ENCODE measurements around the gene GCN1.

GCN1 gene

DNA sequence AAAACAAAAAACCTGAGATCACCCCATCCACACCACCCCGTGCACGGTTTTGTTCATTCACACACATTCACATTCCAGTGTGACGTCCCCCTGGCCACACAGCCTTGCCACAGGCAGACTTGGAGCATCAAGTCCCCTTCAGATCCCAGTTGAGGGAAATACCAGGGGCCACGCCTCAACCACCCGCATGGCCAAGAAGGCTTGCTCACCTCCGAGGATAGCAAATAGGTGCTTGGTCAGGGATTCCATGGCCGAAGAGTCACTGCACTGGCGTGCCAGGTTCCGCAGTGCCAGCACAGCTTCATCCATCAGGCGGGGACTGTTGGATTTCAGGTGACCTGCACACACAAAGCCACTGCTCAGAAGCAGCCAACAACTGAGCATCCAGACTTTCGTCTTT is 19.0 kb downstream of the GCN1 start:
- no peak for DNase-seq (ENCODE audit: low spot score)

DNA sequence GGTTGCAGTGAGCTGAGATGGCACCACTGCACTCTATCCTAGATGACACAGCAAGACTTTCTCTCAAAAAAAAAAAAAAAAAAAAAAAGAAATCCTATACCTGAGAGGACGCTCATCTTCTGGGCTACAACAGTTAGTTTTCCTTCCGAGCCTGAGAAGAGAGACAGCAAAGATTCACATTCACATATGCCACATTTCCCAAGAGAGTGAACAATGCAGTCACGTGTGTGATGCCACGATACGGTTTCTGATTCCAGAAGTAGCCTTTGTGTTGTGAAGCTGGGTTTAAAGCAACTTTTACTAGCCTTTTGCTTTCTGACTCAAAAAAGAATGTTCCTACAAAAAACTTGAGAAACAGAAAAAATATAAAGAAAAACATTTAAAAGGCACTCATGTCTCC is 19.5 kb downstream of the GCN1 start:
- DNase-seq (ENCODE audit: low spot score), result no peak

DNA sequence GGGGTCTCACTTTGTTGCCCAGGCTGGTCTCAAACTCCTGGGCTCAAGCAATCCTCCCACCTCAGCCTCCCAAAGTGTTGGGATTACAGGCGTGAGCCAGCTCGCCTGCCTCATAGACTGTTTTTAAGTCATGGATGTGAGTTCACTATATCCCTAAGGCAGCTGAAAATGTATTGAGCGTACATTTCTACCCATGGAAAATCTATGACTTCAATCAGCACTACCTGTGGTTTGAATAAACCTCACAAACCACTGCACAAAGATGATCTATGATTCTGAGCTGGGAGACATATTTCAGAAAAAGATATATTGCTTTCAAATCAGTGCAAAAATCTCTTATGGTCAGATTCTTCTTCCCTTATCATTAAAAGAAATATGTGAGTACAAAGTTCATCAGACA is 22.5 kb downstream of the GCN1 start:
- no peak for DNase-seq (ENCODE audit: low spot score)

DNA sequence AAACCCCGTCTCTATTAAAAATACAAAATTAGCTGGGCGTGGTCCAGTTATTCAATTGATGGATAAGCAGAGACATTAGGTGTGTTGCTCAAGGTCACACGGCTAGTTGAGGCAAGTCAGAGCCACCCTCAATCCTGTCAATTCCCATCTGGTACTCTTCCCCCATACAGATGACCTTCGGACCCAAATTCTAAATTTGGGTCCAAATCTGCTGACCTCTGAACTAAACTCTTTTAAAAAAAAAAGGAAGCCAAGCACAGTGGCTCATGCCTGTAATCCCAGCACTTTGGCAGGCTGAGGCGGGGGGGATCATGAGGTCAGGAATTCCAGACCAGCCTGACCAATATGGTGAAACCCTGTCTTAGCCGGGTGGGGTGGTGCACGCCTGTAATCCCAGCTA is 23.9 kb downstream of the GCN1 start:
- DNase-seq (ENCODE audit: low spot score), result no peak

DNA sequence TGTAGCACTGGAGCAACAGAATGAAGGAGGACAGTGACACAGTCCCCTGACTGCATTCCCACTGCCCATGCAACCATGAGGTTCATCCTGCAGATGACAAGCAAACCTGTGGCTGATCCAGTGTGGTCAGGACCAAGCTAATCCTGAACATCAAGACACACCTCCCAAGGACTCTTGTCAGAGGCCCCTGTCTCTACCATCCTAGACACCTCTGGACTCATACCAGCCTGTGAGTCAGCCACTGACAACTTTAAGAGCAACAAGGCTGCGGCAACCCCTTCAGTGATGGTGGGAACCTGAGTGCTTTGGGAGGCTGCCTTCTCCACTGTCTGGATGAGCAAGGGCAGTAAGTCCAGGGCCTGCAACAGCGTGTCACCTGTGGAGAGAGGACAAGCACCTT is 24.6 kb downstream of the GCN1 start:
- no peak for DNase-seq (ENCODE audit: low spot score)

DNA sequence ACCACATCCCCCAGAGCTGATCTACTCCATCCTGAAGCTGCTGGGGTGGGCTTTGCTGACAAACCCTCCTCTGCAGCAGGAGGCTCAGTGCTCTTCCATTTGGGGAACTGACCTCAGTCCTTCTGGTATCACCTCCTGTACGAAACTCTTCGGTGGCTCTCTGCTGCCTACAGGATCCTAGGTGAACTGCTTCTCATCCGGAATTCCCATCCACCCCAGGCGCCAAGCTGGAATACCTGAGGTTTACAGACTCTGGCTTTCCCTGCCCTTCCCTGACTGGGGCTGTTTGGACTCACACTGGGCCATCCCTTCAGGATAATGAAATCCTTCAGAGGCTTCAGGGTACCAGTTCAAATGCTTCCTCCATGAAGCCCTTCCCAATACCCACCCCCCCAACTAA is 26.2 kb downstream of the GCN1 start:
- no peak for DNase-seq (ENCODE audit: low spot score)

DNA sequence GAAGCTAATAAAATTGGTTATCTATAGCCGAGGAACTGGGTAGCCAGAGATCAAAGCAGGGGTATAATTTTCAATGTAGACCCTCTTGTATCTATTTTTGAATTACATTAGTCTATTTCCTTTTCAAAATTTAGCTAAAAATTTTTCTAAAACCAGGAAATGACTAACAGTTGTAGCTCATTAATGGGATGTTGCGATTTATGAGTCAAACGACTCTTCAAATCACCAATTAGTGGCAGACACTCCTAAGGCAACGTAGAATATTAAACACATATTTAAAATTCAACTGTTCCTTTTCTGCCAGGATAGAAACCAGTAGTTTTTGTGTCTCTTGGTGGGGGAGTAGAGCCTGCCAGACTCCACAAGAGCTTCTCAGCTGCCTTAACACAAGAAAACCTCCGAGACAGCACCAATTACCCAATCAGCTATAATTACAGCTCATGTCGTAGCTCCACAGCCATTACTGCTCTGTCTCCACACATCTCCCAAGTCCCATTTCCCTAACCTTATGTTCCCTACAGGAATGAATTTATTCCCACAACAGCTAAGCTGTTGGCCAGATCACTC is 26.9 kb downstream of the GCN1 start:
- DNase-seq (ENCODE audit: low spot score), result no peak

DNA sequence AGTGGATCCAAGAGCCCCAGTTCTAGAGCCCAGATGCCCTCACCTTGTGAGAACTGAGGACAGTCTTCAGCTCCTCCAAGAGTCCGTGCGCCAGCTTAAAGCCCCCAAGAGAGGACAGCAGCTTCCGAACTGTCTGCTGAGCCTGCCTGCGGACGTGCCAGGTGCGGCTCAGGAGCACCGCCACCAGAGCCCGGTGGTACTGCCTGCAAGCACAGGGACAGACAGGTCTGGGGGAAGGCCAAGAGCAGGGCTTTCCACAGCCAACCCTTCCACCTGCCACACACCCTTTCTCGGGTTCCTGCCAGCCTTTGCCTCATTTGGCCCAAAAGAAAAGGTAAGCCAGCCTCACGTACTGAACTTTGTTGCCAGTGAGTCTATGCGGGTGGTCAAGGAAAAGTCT is 30.2 kb downstream of the GCN1 start:
- no peak for DNase-seq (ENCODE audit: low spot score)

DNA sequence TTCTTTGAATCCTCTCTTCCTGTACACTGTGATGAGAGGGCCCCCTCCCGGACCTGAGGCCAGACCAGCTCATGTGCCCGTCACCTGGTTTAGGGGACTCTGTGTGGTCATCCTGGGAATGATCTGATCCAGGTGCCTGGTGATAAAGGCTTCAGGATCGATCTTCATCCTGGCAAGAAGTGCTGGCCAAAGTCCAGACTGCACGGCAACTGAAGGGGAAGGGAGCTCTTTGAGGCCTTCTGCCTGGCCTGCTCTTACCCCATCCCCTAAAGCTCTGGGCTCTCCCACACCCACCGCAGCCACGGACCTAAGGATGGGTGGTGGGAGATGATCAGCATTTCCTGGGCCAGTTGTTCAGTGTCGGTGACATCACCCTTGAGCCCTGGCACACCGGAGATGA is 31.8 kb downstream of the GCN1 start:
- DNase-seq (ENCODE audit: low spot score), result no peak

DNA sequence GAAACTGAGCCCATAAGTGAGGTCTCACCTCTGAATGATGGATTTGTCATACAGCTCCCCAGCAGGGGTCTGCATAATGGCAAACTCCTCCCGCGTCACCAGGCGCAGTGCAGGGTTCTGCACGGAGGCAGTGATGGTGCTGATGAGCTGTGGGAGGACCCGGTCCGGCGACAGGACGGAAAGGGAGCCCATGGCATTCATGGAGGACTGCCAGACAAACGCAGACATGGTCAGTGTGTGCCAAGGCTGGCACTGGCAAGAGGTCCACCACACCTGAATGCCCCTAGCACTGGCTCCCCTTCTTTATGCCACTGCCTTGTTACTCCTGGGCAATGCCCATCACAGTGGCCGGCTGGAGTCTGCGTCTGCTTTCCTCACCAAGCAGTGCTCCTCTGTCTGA is 32.7 kb downstream of the GCN1 start:
- no peak for DNase-seq (ENCODE audit: low spot score)

DNA sequence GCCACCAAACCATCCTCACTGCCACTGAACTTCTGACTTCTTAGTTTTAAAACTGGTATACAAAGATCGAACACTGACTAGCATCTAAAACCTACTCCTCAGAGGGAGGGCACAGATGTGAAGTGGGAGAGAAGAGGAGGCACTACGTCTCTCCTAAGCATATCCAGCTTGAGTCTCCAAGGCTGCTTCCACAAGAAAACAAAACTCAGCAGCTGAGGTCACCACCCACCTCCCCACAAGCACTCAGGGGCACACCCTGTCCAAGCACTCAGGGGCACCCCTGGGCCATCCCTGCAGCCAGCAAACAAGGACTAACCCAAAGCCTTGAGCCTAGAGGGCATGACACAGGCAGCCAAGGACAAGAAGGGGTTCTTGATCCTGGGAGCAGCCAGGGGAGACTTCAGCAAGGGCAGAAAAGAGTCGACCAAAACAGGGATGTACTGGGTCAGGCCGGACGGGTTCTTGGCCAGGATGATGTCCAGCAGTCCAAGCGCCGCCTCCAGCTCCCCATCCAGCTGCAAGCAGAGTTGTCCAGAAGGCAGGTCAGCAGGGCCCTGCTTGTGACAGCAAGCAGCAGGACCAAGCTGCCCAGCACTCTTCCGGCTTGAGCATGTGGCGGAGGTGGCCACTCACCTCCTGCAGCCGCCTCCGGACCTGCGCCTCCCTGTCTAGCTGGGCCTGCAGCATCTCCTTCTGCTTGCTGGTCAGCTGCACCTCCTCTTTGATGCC is 34.8 kb downstream of the GCN1 start:
- DNase-seq (ENCODE audit: low spot score), result no peak

DNA sequence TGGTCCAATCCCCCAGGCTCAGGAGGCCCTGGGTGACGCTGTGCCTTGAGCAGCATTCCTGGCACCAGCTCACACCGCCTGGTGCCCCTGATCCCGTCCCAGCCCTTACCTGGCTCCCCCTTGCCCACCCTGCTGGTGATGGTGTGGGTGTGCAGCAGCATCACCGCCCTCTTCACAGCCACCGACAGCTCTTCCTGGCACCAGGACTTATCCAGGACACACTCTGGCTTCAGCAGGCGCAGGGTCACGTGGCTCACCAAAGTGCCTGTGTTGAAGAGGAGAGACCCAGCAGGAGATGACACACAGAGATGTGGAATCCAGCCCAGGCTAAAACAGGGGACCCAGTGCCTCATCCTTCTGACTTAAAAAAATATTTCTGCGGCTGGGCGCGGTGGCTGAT is 36.2 kb downstream of the GCN1 start:
- DNase-seq (ENCODE audit: low spot score), result no peak

DNA sequence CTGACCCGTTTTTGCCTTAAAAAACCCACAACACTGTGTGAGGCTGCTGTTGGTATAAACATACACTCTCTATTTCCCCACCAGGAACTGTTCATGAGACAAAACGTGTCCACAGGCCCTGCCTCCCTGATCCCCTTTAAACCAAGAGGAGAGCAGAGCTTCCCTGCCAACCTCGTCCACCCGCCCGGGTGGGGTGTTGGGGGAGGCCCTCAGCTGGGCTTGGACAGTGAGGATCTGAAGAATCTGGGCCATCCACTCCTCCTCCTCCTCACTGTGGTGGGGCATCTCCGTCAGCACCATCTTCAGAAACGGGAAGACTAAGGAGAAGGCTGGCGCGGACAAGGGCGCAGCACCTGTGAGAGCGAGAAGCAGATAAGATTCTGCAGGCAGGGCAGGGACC is 36.8 kb downstream of the GCN1 start:
- DNase-seq (ENCODE audit: low spot score), result no peak

DNA sequence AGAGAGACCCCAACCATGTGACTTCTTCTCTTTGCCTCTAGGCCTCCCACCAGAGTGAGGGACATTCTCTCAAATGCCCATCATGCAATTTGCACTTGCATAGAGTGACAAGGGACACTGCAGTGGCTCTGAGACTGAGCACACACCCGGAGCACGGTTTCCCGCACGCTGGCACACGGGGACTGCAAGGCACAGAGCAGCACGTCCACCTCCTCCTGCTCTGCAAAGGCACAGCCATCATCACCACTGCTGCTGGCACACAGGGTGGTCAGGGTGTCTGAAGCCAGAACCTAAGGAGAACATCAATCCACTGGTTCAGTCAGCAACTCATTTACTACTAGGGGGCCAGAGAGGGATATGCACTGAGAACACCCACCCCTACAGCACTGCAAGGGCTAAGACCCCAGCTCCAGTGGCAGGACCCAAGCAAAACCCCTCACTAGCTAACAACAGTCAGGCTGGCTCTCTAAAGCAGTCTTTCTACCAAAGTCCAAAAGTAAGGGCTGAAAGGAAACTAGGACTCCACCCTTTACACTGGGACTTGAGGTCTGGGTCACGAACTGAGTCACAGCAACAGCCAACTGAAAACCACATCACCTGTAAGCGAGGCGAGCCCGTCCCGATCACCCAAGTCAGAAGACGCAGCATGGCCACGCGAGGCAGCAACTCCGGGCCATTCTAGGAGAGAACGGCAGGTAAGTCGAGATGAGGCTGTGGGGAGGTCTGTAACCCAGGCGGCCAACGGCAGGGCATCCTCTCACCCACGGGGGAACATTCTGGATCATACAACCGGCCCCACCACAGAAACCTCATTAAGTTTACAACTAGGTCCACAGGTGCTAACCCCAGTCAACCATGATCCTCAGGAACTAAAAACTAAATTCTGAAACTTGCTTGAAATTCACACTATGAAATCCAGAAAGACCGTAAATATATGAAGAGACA is 37.9 kb downstream of the GCN1 start:
- DNase-seq (ENCODE audit: low spot score), result peak; percentile 24

DNA sequence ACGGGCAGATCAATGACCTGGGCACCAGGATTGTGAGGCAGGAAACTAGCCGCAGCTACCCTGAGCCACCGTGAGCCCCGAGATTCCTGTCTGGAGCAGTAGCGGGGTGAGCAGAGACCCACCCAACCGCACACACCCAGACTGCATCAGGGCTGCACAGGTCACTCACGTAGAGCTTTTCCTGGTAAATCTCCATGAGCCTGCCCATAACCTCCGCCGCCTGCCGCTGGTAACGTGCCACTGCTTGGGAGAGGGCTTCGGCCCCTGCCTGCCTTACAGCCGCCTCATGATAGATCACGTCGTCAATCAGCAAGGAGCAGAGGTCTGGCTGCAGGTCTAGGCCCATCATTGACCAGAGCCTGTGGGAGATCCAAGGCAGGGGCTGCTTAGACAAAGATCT is 39.4 kb downstream of the GCN1 start:
- no peak for DNase-seq (ENCODE audit: low spot score)

DNA sequence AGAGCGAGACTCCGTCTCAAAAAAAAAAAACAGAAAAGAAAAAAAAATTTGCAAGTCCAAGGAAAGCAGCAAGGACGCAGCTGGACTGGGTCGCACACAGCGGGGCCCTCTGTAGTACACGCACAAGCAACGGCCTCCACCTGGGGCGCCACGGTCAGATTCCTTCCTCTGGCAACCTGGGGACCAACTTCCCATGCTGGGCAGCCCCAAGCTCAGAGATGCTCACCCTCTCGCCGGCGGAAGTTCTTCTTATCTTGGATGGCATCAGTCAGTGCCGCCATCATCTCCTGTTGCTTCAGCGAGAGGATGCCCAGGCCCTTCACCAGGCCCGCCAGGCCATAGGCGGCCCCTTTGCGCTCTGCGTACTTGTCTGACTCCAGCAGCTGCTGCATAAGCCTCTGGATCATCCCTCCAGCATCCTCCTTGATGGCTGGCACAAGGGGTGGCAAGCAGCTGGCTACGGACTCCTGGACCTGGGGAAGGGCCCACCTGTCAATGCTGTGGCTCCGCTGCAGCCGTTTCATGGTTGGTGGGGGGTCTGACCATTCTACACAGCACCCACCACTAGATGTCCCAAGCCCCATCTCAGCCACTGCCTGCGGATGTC is 43.5 kb downstream of the GCN1 start:
- no peak for DNase-seq (ENCODE audit: low spot score)

DNA sequence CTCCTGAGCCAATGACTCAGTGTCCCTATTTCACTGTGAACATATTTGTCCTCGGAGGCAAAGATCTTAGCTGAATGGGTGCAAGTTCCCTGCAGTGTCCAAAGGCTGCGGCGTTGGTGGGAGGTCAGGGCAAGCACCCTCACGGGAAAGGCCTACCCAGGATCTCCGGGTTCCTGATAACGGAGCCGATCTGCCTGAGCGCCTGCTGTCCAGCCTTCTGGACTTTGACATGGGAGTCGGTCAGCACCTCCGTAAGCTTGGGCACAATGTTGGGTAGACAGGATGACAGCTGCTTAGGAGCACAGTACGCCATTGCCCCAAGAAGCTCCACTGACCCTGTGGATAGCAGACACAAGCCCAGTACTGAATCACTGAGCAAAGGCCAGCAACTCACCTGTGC is 46.5 kb downstream of the GCN1 start:
- DNase-seq (ENCODE audit: low spot score), result no peak

DNA sequence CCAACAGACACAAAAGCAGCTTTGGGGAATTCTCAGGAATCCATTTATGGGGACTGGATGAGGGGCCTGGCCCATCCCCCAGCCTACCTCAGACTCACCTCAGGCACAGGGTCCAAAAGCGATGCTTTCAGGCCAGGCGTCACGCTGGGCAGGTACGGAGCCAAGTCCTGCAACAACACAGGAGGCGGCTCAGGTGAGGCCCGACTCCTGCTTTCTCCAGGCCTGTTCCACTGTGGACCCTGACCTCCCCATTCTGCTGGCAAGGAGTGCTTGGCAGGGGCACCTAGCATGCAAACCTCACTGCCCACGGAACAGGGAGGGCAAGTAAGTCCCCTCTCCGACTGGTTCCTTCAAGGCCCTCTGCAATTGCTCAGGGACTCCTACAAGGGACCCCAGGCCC is 49.4 kb downstream of the GCN1 start:
- no peak for DNase-seq (ENCODE audit: low spot score)

DNA sequence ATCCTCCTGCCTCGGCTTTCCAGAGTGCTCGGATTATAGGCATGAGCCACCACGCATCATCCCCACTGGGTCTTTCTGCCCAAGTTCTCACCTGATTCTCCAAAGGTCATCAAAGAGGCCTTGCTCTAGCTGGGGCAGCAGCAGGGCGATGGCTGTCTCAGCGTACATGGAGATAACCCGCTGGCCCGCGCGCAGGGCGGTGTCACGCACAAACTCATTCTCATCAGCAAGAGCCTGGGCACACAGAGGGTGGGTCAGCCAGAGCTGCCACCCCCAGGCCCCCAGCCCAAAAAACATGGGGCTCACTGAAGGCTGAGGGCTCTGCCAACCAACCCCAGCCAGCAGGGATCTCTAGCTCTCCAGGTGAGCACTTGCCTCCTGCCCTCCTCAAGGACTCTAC is 50.3 kb downstream of the GCN1 start:
- DNase-seq (ENCODE audit: low spot score), result no peak

DNA sequence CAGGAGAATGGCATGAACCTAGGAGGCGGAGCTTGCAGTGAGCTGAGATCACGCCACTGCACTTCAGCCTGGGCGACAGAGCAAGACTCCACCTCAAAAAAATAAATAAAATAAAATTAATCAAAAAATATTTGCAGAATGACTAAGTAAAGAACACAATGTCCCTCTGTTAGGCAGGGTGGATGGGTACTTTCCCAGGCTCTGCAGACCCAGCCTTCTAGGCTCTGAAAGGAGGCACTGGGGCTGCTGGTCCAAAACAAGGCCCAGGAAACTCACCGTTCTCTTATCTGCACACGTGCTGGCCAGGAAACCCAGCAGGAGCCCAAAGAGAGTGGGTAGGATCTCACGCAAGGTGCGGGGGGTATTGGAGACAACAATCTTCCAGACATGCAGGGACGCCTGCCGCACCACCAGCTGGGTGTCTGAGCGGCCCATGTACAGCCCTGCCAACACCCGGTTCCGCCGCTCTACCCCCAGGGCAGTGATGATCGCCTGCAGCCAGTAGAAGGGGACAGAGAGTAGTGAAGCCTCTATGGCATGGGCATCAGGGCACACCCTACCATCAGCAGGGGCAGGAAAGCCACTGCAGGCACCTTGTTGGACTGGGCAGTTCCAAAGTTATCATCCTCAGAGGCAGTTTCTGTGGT is 52.2 kb downstream of the GCN1 start:
- no peak for DNase-seq (ENCODE audit: low spot score)

DNA sequence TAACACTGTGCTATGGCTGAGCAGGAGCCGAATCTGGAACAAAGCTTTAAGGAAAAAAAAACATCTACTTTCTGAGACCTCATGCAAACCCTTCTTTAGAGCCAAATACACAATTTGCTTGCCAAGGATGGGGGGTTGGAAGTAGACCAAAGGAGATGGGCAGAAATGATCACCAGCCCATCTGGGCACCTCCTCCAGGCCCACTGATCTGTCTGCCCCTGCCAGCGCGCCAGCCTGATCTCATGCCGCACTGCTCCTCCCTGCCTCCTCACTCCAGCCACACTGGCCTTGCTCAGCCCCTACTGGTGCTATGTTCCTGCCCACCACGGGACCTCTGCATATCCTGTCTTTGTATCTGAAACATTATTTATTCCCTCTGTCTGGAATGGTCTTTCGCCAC is 53.2 kb downstream of the GCN1 start:
- DNase-seq (ENCODE audit: low spot score), result no peak

DNA sequence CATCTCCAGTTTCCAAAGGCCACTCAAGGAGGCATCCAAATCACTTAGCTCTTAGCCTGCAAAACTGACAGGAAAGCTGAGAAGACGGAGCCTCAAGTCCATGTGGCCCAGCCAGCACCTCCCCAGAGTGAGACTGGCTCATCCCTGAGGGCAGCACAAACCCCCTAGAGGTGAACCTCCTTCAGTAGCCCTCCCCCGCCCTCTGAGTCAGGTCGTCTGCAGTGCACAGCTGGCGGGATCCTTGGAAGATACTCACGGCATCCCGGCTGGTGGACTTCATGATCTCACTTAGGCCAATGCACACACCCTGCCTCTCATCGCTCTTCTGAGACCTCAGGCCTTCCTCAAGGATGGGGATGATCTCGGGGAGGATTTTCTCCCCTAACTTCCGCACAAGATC is 53.9 kb downstream of the GCN1 start:
- DNase-seq (ENCODE audit: low spot score), result no peak
